Measurements from ENCODE around the gene DENND4A. TPM values are rescaled to one million over a fixed set of nuclear protein-coding genes. Genes with fewer than 3 reads are reported as not detected.

Gene DENND4A
- total RNA-seq, 1 donor from 2014 or later, result 17.1 TPM

DNA sequence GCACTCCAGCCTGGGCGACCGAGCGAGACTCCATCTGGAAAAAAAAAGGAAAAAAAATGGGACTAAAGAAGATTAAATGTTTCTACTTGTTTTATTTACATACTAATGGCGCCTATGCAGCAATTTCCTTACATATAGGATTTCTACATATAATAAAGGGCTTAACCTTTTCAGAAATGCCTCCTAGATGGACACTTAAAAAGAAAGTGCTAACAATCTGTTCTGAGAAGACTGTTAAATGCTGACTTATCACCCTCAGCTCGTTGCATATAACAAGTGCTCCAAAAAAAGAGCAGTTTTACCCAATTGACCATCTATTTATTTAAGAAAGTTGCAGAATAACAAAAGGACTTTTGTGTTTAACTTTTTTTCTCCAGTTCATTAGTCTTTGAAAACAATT, 32.7 kb downstream of the DENND4A start:
- no peaks in the 10 kb centered on the region for H3K9me3 Mint-ChIP-seq (ENCODE audit: unreplicated experiment)
- no peaks in the 10 kb centered on the region for H3K27me3 Mint-ChIP-seq (ENCODE audit: unreplicated experiment)
- DNase-seq (ENCODE audit: low spot score), result no peak
- H3K4me1 Mint-ChIP-seq (ENCODE audit: unreplicated experiment), result no peaks in the 10 kb centered on the region
- H3K4me3 Mint-ChIP-seq (ENCODE audit: unreplicated experiment), result no peak overlapping the region
- TF ChIP-seq CTCF (IDR thresholded peaks at IDR 0.05; ENCODE audit: unreplicated experiment), result no peak
- H3K27ac Mint-ChIP-seq (ENCODE audit: unreplicated experiment), result no peak overlapping the region
- H3K36me3 Mint-ChIP-seq (ENCODE audit: low read depth, unreplicated experiment), result no peaks in the 10 kb centered on the region

DNA sequence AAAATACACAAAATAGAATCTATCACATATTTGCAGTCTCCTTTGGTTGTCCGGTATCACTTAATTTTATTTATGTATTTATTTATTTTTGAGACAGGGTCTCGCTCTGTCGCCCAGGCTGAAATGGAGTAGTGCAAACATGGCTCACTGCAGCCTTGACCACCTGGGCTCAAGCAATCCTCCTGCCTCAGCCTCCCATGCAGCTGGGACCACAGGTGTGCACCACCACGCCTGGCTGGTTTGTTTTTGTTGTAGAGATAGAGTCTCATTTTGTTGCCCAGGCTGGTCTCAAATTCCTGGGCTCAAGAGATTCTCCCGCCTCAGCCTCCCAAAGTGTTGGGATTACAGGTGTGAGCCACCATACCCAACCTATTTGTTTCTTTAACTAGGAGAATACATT, 33.9 kb downstream of the DENND4A start:
- no peak for TF ChIP-seq CTCF (IDR thresholded peaks at IDR 0.05; ENCODE audit: unreplicated experiment)
- Mint-ChIP-seq H3K27ac (ENCODE audit: unreplicated experiment) (no peak overlapping the region), H3K27me3 (ENCODE audit: unreplicated experiment) (no peaks in the 10 kb centered on the region), H3K36me3 (ENCODE audit: low read depth, unreplicated experiment) (no peaks in the 10 kb centered on the region), H3K4me3 (ENCODE audit: unreplicated experiment) (no peak overlapping the region), H3K9me3 (ENCODE audit: unreplicated experiment) (no peaks in the 10 kb centered on the region), H3K4me1 (ENCODE audit: unreplicated experiment) (no peaks in the 10 kb centered on the region)
- no peak for DNase-seq (ENCODE audit: low spot score)

- H3K27me3 Mint-ChIP-seq (ENCODE audit: unreplicated experiment), result no peaks in the 10 kb centered on the region
These were observed 34.8 kb downstream of the DENND4A start for GRCh38 chr15:65757256-65757655.

GRCh38 chr15:65752151-65752700, 39.9 kb downstream of the DENND4A start:
- Mint-ChIP-seq H3K9me3 (ENCODE audit: unreplicated experiment) (no peaks in the 10 kb centered on the region), H3K4me1 (ENCODE audit: unreplicated experiment) (no peaks in the 10 kb centered on the region)

More at GRCh38 chr15:65757256-65757655, 34.8 kb downstream of the DENND4A start:
- no peak for TF ChIP-seq CTCF (IDR thresholded peaks at IDR 0.05; ENCODE audit: unreplicated experiment)
- Mint-ChIP-seq H3K4me1 (ENCODE audit: unreplicated experiment) (no peaks in the 10 kb centered on the region), H3K27ac (ENCODE audit: unreplicated experiment) (no peak overlapping the region), H3K36me3 (ENCODE audit: low read depth, unreplicated experiment) (no peaks in the 10 kb centered on the region), H3K4me3 (ENCODE audit: unreplicated experiment) (no peak overlapping the region), H3K9me3 (ENCODE audit: unreplicated experiment) (no peaks in the 10 kb centered on the region)
- no peak for DNase-seq (ENCODE audit: low spot score)

More at GRCh38 chr15:65752151-65752700, 39.9 kb downstream of the DENND4A start:
- Mint-ChIP-seq H3K27me3 (ENCODE audit: unreplicated experiment) (peaks cover 1% of the 10 kb centered on the region), H3K4me3 (ENCODE audit: unreplicated experiment) (no peak overlapping the region), H3K27ac (ENCODE audit: unreplicated experiment) (no peak overlapping the region), H3K36me3 (ENCODE audit: low read depth, unreplicated experiment) (no peaks in the 10 kb centered on the region)
- no peak for TF ChIP-seq CTCF (IDR thresholded peaks at IDR 0.05; ENCODE audit: unreplicated experiment)
- DNase-seq (ENCODE audit: low spot score), result no peak

All from endothelial cell (in vitro differentiated cells).